Activated CD4-positive, alpha-beta T cell treated with anti-CD3 and anti-CD28 coated beads, Interleukin-2, amount 50 U/mL, for 16 hours (primary cell): ENCODE measurements around the gene C14orf119.
"Not testable (repeated sequence)": the region's sequence is repeated elsewhere in the genome, so short reads cannot be mapped to it uniquely, and the experiment has no call there.

ENCODE experiments used
- DNase-seq: peaks from one replicate; pipeline ENCODE4 v3.0.0-alpha.2; 2020

C14orf119 gene

DNA sequence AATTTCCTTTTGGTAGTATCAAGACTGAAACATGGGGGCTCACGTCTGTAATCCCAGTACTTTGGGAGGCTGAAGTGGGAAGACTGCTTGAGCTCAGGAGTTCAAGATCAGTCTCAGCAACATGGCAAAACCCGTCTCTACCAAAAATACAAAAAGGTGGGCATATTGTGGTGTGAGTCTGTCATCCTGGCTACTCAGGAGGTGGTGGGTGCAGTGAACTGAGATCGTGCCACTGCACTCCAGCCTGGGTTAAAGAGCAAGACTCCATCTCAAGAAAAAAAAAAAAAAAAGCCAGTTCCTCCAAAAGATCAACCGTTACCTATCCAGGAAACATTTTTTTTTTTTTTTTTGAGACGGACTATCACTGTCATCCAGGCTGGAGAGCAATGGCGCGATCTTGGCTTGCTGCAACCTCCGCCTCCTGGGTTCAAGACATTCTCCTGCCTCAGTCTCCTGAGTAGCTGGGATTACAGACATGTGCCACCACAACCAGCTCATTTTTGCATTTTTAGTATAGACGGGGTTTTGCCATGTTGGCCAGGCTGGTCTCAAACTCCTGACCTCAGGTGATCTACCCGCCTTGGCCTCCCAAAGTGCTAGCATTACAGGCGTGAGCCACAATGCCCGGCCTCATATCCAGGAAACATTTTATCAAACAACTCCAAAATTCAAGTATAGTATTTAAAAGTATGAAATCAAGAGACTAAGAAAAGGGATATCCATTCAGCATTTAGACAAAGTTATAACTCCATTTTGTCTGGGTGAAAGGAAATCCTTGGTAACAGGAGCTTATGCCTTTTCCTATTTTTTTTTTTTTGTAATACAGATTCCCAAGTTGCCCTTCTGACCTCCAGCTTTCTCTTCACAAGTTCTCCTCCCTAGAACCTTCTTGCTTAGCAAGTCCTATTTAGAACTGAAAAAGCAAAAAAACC, 3.7 kb upstream of the C14orf119 start:
- no peak for DNase-seq

DNA sequence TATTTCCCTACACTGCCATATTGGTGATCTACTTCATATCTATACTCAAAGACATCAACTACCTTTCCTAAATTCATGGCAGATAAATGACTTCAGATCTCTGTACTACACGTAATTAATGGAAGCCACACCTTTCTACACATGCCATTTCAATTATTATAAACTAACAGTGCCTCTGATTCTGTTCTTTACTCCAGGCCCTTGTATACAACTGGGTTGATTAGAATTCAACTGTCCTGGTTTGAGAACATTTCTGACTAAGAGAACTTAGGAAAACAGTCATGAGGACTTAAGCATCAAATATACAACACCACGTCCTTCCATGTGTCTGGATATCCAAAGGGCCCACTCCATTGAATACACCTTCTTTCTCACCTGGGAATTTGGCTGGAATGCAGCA, 2.2 kb upstream of the C14orf119 start:
- no peak for DNase-seq

DNA sequence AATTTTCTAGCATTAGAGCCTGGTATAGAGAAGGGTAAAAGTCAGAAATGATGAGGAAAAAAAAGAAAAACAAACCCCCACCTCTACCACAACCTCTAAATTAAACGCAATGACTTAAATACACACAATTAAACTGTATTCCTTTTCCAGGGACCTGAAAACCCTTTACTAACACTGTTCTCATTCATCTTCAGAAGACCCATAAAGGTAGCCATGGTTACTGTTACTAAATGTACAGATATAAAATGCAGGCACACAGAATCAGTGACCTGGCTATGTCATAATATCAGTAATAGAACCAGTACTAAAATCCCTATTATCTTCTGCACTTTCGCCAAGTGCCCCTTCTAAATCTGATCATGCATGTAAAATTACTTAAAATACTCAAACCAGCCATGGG, 1.8 kb upstream of the C14orf119 start:
- DNase-seq = no peak

DNA sequence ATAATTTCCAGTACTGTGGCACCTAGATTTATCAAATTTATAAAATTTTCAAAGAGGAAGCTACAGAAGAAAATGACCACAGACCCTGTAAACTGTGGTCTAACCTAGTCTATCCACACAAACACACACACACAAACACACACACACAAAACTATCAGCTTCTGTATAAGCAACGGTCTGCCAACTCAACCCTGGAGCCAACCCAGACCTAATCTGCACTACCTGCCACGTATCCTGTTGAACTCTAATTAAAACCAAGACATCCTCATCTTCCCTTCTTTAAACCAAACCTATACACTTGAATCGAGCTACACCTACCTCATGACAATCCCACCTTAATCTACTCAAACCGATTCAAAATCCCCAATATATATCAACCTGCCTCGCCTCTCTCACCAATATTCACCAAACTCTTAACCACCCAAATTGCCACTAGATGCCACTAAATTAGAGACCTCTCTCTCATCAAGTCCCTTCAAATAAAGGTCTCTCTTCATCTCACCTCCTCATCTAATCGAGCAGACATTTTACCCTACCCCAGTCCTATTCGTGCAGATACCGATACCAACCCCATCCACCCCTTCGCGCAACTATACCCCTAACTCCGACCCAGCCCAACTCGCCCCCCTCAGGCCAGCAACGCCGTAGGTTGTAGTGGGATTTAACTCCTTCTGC, 1.2 kb upstream of the C14orf119 start:
- no peak for DNase-seq

DNA sequence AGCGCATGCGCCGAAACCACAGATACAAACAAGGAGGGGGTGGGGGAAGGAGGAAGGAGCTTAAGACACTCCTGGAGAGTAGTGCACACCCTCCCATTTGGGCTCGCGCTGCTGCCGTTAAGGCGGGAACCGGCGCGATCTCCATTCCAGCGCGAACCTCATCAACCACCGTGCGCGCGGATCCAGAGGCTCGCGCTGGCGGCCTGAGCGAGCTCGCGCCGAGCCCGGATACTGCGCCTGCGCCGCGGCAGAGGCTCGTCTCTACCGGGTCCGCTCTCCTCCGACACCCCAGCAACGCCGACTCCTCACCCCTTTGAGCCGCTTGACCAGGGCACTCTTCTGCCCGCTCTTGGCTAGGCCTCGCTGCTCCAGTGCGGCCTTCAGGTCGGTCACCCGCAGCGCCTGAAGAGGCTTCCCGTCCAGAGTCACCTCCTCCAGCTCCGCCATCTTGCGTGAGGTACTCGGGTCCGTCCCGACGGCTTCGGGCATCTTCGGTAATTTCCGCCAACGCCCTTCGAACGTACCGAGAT, 574 bp upstream of the C14orf119 start, which contains the start of gene ACIN1:
TSS of gene ACIN1 (minus strand) at position 471 of the 530 bp plus-strand sequence. CDS start at position 447, 24 bp downstream.
- DNase-seq = peak; percentile 79

DNA sequence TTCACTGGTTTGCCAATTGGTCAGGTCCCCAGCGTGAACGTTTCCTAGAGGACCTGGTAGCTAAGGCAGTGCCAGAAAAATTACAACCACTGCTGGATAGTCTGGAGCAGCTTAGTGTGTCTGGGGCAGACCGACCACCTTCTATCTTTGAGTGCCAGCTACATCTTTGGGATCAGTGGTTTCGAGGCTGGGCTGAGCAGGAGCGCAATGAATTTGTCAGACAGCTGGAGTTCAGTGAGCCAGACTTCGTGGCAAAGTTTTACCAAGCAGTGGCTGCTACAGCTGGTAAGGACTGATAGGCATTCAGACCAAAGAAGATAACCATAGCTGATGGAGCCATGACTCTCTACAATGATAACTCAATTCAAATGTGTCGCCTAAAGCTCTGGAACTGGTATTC, 2.5 kb downstream of the C14orf119 start:
- DNase-seq = no peak

DNA sequence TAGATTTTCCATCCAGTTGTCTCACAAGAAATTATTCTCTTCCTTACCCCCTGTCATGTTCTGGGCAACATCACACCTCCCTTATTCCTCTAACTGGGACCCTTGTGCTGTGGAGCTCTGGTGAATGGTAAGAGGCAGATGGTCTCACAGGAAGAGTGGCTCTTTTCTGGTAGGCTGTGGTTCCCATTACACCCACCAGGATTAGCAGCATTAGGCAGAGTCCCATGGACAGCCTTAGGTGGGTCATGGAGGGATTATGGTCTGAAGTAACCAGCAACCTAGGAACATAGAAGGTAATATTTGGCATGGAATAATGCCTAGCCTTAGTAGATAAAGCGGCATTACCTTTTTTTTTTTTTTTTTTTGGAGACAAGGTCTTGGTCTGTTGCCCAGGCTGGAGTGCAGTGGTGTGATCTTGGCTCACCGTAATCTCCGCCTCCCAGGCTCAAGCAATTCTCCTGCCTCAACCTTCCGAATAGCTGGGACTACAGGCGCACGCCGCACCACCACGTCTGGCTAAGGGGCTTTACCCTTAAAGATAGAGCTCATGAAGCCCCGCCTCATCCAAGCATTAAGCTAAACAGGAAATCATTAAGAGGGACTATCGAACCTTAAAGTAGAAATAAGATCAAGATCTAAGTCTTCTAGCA, 4.0 kb downstream of the C14orf119 start:
- no peak for DNase-seq

DNA sequence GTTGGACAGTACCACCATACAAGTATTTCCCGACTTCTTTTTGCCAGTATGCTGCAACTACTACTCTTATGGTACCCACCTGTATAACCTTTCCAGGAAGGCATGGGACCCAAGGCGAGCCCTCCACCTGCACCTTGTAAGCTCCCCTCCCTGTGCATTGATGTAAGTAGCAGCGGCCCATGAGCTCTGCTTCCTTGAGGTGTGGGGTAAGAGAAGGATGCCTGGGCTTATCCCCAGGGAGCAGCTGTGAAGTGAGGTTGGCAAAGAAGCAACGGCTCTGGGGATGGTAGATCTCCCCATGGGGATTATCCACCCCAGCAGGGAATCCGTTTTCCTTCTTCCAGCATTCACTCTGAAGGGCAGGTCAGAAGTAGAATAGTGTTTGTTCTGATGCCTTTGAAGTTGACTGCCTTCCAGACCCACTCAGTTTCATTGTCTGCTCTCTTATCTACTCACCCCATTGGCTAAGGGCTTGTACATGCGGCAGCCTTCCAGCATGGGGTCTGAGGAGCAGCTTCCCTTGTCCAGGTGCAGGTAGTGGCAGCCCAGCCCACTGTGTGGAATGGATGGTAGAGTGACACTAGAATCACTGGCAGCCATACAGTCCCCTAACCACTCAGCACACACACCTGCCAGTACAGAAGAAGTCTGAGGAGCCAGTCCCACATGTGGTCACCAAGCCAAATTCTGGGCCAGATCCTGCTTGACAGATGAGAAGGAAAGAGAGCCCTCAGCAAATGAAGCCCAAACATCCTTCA, 6.1 kb downstream of the C14orf119 start:
- no peak for DNase-seq

DNA sequence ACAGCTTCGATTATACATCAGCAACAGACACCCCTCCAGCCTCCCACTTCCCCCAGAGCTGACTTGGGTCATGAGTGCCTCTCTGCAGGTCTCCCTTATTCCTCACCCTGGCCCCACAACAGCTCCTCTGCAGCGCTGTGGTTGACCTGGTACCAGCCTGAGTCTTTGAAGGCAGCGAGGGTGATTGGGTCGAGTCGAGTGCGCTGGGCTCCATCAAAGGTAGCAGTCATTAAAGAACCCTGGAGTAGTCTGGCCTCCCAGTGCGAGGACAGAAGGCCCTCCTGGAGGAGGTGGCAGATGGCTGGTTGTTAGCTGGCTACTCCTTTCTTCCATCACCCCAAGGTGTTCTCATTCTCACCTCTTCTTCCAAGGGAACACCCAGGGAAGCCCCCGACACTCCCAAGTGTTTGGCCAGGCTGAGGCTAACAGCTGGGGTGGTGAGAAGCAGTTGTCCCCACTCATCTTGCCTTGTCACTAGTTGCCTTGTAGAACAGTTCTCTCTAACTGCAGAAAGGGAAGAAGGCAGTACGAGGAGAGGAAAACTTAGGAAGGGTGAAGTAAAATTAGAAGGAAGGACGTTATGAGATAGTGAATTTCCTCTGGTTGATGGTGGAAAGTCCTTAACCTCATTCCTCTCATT, 6.8 kb downstream of the C14orf119 start:
- DNase-seq = no peak

DNA sequence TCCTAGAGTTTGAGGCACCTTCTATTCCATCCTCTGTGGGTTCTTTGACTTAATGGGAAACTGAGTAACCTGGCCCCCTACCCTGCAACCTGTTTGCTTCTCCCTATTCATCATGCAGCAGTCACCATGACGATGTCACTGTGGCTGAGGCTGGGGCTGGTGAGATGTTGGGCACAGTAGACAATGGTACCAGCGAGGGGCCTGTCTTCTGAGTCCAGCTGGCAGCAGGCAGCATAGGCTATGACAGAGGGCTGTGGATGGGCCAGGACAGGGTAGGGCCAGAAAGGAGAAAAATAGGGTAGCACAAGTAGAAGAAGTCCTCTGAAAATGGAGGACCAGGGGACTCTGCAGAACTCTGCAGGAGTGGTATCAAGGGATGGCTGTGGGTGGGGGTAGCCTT, 7.5 kb downstream of the C14orf119 start:
- DNase-seq = no peak

DNA sequence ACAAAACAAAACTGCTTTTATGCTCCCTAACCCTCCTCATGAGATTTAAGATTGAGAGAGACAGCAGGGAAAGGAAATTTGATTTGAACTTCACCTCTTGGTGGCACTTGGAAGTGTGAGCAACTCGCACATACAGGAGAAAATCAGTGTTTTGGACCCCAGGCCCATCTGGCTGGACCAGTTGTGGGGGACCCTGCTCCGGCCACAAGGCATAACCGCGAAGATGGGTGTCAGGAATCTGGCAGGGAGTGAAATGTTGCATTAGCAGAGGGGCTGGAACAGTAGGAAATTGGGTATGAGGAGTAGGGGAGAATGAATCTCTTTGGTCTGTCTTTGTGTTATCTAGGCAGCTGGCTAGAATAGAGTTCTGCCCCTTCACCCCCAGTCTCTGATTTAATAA, 8.3 kb downstream of the C14orf119 start:
- DNase-seq = no peak

DNA sequence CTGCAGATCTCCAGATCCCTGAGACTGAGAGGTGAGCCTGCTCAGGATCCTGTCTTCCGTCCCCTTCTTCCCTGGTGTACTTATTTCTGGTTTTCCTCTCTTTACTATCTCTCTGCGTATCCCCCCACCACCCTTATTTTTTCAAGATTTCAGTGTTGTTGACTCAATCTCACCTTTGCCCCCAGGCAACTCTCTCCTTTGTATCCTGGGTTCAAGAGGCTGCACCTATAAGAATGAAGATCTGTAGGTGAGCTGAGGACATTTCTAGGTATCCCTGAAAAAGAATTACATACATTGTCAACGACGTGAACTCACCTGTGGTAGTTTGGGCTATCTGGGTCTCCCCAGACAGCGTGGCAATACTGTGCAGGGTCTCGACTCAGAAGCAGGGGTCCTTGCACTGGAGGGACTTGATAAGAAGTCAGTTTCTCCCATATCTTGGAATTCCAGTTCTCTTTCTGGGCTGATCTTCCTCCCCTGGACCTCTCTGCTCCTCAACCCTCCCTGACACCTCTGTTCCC, 8.8 kb downstream of the C14orf119 start:
- no peak for DNase-seq

DNA sequence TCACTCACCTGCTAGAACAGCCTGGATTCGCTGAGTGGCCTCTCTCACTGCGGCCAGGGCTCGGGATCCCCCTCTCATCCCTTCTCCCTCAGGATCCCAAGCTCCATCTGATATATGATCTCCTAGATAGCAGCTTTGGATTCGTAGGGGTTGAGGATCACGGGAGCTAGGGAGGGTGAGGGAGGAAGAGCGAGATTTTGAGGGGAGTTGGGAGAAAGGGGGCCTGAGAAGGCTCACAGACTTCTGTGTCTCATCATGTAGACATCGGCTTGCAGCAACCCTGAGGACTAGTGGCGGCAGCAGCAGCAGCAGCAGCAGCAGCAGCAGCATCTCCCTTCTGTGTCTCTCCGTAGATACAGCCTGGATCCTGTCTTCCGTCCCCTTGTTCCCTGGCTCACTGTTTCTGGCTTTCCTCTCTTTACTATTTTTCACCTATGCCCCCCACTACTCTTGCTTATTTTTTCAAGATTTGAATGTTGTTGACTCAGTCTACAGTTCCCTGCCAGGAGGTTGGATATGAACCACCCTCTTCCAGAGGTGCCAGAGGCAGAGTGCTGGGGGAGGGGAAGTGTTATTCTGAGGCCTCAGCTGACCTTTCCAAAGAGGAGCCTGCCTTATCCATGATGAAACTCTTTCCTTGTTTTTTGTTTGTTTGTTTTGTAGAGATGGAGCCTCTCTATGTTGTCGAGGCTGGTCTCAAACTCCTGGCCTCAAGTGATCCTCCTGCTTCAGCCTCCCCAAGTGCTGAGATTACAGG, 9.5 kb downstream of the C14orf119 start, which contains the start of gene CIROP:
TSS of gene CIROP (minus strand) at position 399 of the 757 bp plus-strand sequence. CDS start at position 330, 69 bp downstream.
- no peak for DNase-seq

DNA sequence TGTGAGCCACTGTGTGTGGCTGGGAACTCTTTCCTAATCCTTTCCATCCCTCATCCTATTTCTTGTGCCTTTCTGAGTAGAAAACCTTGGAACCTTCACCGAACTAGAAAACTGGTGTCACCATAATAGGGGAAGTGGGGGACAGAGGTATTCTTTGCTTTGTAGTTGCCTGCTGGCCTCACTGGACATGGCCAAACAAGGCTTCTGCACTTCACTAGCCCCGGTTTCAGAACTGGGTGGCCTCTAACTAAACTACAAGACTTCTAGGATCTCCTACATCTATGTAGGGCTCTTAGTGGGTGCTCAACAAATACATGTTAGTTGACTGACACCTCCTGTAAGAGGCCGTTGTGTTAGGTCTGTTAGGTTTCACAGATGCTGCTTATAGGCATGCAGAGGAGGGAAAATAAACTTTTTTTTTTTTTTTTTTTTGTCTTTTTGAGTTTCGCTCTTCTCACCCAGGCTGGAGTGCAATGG, 10.1 kb downstream of the C14orf119 start:
- no peak for DNase-seq

DNA sequence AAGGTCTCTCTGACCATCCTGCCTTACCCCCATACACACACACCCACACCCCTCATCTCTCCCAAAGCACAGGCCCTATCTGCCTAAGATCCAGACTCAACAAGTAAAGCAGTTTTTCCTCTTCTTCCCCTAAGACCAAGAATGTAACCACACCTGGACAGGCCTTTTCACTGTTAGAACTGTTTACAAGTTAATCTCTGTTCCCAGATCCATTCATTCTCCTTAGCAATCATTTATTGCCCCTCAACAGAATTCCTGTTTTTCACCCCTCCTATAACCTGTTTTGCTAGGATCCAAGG, 11.4 kb downstream of the C14orf119 start:
- no peak for DNase-seq

DNA sequence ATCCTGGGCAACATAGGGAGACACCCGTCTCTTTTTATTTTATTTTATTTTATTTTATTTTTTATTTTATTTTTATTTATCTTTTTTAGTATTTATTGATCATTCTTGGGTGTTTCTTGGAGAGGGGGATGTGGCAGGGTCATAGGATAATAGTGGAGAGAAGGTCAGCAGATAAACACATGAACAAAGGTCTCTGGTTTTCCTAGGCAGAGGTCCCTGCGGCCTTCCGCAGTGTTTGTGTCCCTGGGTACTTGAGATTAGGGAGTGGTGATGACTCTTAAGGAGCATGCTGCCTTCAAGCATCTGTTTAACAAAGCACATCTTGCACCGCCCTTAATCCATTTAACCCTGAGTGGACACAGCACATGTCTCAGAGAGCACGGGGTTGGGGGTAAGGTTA, 12.3 kb downstream of the C14orf119 start:
- not testable (repeated sequence) for DNase-seq

DNA sequence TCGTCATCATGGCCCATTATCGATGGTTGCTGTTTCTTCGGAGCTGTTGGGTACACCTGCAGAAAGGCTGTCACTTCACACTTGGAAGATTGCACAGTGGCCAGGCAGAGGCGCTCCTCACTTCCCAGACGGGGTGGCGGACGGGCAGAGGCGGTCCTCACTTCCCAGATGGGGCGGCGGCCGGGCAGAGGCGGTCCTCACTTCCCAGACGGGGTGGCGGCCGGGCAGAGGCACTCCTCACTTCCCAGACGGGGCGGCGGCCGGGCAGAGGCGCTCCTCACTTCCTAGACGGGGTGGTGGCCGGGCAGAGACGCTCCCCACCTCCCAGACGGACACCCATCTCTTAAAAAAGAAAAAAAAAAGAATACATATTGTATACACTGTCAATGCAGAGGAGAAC, 12.9 kb downstream of the C14orf119 start:
- DNase-seq = not testable (repeated sequence)

DNA sequence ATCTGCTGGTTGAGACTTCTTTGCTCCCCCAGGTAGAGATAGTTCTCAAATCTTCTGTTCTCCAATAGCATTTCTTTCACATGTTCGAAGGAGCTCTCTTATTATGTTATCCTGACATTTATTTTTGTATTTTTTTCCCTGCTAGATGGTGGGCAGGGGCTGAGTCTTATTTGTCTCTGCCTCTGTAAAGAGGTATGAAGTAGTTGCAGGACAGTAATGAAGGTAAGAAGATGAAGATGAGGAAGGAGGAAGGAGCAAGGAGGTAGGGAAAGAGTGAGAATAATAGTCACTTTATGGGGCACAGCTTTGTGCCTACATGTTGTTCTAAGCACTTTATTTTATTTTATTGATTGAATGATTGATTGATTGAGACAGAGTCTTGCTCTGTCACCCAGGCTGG, 14.5 kb downstream of the C14orf119 start:
- no peak for DNase-seq

DNA sequence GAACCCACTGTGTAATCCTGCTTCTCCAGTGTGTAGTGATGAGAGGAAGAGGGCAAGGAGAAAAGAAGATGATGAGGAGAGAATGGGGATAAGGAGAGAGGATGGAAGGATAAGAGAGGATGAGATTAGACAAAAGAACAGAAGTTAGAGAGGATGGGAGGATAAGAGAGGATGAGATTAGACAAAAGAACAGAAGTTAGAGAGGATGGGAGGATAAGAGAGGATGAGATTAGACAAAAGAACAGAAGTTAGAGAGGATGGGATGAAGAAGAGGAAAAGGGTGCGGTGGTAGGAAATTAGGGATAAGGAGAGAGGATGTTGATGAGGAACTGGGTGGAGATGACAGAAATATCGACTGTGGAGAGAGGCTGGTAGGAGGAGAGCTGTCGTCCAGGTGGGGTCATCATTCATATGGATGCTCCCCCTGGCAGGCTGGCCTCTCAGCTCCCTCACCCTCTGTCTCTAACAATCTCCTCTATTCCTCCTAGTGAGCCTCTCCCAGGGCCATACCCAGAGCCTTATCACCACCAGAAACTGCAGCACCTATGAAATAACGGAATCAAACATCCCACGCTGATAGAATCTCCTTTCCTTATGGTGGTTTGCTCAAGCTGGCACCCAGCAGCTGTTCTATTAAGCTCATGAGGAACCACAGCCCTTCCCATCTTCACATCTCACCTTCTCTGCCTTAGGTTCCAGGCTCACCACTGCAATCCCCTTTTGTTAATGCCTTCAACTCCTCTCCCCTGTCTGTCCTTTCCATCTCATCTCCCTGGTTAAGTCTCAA, 15.5 kb downstream of the C14orf119 start:
- DNase-seq = no peak
